Muscle of arm (tissue), 12 donors: ENCODE measurements around the gene MFAP2. TPM values are rescaled to one million over a fixed set of nuclear protein-coding genes. Genes with fewer than 3 reads are reported as not detected.

Experiments used
- DNase-seq: peaks from one replicate; pipeline ENCODE4 v3.0.0-alpha.2; 2013
- polyA plus RNA-seq, 12 donors: library from polyadenylated mRNA; unstranded; fragments of 120-200 nt; gene quantifications; one replicate each; pipeline ENCODE4 v1.2.1, GENCODE V29; 2013; ENCODE audit not compliant: insufficient read length in 12 of 12

Gene MFAP2
- polyA plus RNA-seq, 12 donors, result 45.3 to 340 (median 72.6) TPM; not detected in 1

DNA sequence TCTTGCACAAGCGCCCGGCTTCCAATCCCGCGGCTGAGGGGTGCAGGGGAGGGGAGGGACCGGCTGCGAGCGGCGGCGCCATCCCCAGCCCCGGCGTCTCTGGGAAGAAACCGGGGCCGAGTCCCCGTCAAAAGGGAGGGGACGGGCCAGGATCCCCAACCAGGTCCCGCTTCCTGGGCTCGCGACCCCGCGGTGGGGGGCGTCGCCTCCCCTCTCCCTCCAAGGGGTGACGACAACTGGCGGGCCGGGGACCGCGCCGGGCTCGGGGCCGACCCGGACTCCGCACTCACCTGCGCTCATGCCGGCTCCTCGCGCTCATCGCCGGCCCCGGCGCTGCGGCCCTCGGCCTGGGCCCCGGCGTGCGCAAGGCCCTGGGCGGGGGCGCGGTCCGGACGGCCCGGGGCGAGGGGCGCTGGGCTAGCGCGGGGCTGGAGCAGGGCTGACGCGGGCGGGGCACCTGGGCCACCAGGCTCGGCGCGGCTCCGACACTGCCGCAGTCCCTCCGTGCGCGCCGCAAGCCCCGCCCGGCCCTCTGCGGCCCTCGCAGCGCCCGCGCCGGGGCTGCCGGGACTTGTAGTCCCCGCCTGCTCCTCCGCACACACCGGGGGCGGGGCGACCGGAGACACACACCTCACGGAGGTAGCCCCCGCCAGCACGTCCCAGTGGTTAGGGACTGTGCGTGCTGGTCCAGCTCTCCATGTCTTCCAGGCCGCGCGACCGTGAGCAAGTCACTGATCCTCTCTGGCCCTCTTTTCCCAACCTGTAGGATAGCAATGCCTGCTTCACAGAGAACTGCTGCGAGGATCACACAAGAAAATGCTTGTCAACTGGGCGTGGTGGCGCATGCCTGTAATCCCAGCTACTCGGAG, 31.3 kb upstream of the MFAP2 start, which contains the start of gene ATP13A2:
Gene ATP13A2 (minus strand): TSS at position 490 of the 869 bp plus-strand sequence. CDS start 190 bp downstream, at position 300.
- peak; percentile 50 for DNase-seq

DNA sequence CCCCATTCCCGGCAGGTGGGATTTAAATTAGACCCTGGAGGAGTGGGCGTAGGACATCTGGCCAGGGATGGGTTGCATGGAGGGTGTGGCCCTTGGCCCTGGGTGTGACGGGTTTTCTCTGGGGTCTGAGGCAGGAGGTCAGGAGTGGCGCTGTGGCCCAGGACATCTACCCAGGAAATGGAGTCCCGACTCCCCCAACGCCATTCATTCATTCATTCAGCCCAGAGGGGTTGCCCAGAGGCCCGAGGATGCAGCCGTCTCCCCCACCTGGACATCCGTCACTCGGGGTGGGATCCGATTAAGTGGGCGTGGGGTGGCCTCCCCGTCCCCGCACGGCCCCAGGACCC, 30.6 kb upstream of the MFAP2 start:
- DNase-seq, result no peak

DNA sequence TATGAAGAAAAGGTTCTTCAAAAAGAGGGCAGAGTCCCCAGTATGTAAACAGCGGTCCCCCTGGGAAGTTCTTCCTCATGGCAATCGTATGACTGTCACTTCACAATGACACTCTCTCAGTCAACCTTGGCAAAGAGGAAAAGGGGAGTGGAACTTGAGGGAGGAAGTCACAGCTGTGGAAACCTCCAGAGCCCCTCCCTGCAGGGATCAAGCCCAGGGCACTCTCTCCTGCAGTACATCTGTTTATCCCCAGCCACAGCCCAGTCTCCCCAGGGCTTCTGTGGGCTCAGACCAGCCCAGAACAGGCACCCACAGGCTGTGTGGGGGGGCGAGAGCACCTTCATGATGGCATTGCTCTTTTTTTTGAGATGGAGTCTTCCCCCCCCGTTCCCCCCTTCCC, 29.3 kb upstream of the MFAP2 start:
- no peak for DNase-seq

DNA sequence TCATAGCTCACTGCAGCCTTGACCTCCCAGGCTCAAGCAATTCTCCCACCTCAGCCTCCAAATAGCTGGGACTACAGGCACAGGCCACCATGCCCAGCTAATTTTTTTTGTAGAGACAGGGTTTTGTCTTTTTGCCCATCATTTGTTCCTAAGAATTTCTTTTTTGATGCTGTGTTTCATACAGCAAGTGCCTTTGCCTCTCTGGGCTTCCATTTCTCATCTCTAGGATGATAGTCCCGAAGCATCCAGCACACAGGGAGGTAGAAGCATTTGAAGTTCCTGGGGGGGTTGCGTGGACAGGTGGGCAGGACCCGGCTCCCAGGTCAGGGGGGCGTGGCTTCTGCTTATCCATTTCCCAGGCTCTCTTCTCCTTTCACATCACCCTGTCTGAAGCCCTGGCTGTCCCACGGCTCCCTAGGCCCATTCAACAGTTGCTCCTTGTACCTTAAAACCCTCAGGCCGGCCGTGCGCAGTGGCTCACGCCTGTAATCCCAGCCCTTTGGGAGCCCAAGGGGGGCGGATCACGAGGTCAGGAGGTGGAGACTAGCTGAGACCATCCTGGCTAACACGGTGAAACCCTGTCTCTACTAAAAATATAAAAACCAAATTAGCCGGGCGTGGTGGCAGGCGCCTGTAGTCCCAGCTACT, 27.9 kb upstream of the MFAP2 start:
- no peak for DNase-seq

DNA sequence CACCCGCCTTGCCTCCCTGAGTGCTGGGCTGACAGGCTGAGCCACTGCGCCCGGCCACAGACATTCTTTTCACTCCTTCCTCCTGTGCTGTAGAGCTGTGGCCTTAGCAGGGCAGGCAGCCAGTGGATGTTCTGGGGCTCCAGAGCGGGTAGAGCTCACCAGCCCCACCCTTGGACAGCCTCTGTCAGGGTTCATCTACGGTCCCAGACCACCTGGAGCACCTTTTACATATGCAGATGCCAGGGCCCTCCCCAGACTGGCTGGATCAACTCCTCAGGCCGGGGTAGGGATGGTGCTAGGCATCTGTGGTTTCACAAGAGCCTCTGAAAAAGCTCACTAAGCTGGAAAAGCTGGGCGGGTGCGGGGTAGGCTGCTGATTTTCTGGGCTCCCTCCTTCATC, 26.7 kb upstream of the MFAP2 start:
- no peak for DNase-seq

DNA sequence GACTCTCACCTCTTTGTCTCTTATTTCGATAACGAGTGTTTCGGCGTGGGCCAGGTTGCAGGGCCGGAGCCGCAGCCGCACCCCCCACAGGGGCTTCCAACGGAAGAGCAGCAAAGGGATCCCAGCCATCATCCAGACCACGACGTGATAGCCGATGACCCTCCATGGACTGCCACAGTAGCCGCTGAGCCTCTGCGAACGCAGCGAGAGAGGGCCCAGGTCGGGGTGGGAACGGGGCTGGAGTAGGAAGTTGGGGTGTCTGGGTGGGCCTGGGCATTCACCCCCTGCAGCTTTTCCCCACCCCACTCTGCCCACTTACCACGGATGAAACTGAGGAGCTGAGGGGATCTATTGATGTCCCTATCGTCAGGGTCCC, 24.9 kb upstream of the MFAP2 start:
- no peak for DNase-seq

DNA sequence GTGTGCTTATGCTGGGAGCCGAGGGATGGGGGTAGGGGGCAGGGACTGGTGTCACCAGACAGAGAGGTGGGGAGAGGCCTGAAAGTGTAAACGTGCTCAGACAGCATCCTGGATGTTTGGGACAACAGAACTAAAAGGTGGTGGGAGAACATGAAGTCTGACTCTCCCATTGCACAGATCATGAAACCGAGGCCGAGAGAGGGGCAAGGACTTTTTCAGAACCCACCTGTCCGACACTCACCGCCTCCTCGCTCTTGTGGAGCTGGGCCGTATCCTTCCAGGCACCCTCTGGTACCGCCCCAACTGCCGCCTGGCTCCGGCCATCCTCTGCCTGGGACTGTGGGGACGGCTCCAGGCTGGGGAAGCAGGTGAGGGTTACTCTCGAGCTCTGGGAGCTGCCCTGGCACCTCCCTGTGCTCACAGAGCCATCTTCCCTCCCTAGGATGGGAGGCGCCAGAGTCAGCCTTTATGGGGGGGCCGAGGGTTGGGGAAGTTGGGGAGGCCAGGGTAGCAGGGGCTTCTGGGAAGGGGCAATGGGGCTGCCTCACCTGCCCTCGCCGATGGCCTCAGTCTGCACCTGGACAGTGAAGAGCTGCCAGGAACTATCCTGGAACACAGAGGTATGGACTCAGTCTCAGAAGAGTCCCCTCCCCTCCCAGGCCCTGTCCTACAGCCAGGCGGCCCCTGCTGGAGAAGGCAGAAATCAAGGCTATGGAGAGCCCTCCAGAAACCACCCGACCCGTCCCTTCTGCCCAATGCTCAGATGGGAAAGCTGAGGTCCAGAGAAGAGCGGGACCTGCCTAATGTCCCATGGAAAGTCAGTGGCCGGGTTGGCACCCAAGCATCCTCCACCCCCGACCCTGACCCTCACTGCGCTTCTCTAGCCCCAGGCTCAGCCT, 24.3 kb upstream of the MFAP2 start:
- no peak for DNase-seq

DNA sequence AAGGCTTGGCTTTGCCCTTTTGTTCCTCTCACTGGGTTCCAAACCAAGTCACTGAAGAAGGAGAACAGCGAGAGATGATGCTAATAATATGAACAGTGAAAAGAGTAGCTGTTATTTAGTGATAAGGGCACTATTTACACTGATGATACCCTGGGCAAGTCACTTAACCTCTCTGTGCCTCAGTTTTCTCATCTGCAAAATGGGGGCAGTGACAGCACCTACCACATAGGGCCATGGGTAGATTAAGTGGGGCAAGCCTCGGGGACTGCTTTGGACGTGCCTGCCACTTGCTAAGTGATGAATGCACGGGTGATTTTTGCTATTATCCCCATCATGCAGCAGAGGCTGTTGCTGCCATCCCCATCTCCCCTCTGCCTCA, 22.1 kb upstream of the MFAP2 start:
- DNase-seq, result no peak

DNA sequence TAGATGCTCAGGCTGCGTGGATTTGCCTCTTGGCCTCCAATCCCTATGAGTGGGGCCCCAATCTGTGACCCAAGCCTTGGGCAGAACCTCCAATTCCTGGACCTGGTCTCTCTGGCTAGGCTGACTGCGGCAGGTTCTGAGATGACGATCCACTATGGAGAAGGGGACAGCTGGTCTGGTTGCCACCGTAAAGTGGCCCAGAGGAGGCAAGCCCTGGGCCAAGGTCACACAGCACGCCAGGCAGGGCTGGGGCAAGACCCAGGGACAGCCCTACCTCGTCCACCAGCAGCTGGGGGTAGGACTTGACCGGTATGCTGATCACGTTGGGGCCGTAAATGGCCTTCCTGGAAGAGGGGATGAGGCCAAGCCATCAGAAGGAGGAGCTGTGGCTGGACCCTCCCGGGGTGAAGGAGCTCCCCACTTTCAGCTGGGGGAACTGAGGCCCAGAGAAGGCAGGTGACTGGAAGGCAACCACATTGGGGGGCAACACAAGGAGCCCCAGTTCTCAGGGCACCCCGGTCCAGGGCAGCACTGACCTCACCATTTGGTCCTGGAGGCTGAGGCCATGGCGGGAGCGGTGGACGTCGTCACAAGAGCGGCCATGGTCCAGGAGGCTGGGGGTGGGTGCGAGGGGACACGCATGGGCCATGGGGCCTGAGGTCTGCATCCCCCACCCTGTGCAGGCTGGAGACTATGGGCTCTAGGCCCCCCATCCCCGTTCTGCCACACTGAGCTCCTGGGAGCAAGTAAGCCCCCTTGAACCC, 21.5 kb upstream of the MFAP2 start:
- no peak for DNase-seq

DNA sequence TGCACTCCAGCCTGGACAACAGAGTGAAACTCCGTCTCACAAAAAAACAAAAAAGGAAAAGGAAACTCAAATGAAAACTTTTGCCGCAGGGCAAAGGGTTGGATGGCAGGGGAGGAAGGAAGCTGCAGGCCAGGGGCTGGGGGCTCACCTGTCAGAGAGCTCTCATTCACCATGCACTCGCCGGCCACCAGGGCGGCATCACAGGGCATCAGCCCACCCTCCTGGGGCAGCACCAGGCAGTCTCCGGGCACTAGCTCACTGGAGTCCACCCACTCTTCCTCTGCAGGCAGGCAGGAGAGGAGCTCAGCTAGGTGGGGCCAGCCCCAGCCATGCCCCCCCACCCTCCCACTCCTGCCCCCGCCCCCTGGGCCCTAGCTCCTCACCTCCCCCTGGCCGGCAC, 19.4 kb upstream of the MFAP2 start:
- no peak for DNase-seq

DNA sequence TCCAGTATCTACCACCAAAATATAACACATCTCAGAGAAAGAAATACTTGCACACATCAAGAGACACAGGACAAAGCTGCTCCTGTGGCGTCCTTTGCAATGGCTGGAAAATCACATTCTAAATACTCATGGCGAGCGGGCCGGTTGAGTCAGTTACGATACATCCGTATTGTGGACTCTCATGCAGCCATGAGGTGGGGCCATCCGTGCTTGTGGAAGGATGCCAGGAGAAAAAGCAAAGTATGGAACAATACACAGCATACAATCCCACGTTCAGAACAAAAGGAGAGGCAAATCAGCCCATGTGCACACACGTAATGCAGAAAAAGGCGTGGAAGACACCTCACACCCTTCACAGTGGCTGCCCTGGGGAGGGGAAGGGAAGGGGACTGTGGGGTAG, 18.2 kb upstream of the MFAP2 start:
- DNase-seq, result no peak

DNA sequence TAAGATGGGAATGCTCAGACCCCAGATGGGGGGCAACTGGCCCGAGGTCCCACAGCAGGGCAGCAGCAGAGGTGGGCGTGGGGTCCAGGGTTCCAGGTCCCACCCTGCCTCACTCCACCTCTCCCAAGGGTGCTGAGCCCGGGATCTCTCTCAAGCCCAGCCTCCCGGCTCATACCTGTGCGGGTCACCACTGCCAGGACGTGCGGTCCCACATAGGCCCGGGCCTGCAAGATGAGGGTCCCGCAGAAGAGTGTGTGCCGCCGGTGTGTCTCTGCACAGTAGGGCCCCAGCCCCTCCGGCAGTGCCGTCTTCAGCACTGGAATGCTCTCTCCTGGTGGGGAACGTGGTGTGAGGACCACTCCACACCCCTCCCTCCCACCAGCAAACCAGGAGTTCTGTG, 16.4 kb upstream of the MFAP2 start:
- no peak for DNase-seq

DNA sequence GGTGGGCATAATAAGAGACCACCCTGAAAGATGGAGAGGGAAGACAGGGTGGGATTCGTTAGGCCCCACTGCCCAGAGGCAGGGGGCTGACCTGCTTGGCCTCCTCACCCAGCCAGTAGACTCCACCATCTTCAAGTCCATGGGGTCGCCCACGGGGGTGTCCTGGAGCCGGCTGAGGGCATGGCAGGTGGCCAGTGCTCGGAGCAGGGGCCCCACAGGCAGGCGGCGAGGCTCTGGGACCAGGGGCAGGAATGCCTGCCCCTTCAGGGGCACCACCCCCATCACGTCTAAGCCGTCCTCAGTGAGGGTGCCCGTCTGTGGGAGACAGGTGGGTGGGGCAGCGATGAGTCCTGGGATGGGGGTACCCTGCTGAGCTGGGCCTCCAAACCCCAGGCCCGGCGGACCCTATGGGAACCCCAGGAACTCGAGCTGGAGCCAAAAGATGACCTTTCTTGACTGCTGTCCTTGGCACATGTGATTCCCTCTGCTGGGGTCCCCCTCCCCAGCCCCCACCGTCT, 13.2 kb upstream of the MFAP2 start:
- no peak for DNase-seq

DNA sequence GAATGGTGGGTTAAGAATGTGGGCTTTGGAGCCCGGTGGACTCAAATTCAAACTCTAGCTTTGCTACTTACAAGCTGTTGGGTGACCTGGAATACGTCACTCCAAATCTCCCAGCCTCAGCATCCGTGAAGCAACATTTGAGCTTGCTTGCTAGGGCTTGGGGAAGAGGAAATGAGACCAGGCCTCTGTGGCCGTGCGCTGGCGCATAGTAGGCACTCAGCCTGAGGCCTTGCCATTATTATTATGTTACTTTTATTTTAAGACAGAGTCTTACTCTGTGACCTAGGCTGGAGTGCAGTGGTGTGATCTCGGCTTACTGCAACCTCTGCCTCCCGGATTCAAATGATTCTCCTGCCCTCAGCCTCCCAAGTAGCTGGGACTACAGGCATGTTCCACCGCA, 12.3 kb upstream of the MFAP2 start:
- DNase-seq, result no peak

DNA sequence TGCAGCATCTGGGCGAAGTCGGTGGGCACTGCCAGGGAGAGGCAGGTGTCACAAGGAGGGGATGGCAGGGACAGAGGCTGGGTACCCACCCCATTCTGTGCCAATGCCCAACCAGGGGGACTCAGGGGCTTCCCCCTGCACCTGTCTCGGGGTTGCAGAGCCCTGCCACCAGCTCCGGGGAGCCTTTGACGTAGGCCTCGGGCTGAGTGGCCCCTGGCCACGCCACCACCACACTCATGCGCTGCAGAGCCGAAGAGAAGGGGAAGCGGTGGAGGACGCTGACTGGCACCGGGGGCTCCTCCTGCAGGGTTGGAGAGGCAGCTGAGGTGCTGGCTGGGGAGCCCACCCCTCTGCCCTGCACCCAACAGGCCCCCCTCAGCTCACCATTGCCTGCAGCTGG, 11.7 kb upstream of the MFAP2 start:
- DNase-seq, result no peak

DNA sequence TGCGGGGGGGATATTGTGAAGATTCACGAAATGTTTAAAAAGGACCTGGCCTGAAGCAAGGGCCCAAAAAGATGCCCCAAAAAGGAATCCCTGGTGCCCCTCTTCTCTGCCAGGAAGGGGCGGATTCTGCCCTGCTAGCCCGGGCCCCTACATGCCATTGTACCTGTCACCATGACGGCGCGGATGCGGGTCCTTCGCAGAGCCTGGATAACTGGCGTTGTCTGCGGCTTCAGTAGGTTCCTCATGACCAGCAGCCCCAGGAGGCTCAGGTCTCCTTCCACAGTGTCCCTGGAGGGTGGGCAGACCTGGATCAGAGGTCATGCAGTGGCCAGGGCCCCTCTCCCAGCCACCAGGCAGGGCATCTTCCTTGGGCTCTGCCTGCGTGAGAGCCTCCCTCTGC, 11.2 kb upstream of the MFAP2 start:
- DNase-seq, result no peak

DNA sequence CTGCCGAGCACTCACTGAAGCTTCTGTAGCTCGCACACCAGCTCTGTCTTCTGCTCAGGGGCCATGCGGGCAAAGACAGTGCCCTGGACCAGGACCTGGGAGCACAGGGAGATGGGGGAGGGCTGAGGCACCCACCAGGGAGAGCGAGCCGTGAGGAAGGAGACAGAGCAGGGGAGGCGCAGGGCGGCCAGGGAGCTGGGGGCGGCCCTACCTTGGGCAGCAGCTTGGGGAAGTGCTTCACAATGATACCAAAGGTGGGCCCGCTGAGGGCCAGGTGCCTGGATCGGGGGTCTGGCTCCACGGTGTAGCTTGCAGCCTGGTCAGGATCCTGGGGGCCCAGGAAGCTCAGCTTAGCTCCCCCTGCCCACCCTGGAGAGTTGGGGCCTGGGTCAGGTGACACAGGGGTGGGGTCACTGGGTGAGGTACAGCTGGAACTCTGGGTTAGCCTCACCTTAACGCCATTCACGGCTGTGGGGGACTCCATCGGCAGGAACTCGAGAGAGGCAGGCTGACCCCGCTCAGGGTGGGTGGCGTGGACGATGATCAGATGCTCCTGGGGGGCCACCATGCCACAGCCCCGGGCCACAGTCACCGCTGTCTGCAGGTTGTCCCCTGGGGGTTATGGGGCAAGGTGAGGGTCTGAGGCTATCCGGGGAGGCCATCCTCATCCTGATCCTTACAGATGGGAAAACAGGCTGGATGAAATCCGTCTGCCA, 9.4 kb upstream of the MFAP2 start:
- DNase-seq, result no peak

DNA sequence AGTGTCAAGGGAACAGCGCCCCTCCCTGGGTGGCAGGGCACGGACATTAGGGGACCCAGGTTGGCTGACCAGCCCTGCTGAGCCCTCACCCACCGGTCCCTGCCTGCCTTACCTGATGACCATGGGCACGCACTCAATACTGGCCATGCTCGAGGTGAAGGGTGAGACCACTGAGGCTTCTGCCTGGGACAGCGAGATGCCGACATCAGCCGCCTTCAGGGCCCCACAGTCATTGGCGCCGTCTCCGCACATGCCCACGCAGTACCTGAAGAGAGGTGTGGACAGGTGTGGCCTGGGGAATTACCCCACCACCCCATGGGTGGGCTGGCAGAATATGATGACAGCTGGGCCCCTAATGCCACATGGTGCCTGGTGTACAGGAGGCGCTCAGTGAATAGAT, 7.8 kb upstream of the MFAP2 start:
- no peak for DNase-seq

DNA sequence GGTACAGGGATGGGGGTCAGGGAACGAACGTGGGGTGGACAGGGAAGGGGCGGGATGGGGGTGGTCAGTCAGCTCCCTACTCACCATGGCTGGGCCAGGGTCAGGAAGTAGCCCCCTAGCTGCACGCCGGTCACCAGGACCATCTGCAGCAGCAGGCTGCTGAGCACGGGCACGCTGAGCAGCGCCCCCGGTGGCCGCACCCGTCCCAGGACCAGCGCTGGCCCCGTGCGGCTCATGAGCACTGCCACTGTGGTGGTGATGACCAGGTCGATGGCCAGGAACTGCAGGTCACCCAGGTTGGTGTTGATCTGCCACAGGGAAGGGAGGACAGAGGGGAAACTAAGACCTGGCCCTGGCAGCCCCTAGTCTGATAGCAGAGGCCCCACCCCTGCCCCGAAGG, 6.5 kb upstream of the MFAP2 start:
- no peak for DNase-seq

DNA sequence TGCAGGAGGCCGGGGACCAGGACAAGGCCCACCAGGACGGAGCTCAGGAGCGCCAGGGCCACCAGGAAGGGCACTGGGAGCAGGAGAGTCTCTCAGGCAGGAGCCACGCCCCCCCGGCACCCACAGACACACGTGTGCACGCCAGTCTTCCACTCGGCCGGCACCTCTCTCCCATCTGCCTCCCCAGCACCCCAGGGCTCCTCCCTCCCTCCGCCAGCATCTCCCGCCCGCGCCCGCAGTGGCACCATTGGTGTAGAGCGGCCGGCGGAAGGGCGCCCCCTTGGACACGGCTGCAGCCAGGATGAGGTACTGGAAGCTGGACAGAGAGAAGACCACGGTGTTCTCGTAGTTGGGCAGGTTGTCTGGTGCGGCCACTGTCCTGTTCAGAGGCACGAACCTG, 6.1 kb upstream of the MFAP2 start:
- DNase-seq, result no peak

DNA sequence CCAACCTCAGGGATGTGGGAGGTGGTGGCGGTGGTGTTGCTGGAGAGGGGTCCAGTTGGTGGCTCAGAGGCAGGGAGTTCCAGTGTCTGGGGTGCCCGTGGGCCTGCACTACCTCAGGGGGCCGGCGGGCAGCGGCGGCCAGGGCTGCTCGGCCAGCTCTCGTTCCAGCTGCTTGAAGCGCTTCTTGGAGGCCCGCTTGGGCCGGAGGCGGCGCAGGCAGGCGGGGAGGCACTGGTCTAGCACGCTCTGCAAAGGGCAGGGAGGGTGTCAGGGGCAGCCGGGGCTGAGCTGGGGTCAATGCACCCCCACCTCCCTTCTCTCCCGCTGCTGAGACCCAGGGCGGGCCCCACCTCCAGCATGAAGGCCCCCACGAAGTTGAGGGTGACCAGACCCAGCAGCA, 5.7 kb upstream of the MFAP2 start:
- no peak for DNase-seq
